HG03565 (cell line): ENCODE data around the gene EIF3M.
A peak's percentile ranks its signal among the peaks of the same experiment; 100 is the strongest.

Experiments used
- ATAC-seq: cut with Tn5 transposase; IDR thresholded peaks from one replicate; pipeline ENCODE4 v1.9.1; 2021; ENCODE audit warnings: mild to moderate bottlenecking, moderate library complexity; ENCODE audit not compliant: unreplicated experiment

The EIF3M gene

DNA sequence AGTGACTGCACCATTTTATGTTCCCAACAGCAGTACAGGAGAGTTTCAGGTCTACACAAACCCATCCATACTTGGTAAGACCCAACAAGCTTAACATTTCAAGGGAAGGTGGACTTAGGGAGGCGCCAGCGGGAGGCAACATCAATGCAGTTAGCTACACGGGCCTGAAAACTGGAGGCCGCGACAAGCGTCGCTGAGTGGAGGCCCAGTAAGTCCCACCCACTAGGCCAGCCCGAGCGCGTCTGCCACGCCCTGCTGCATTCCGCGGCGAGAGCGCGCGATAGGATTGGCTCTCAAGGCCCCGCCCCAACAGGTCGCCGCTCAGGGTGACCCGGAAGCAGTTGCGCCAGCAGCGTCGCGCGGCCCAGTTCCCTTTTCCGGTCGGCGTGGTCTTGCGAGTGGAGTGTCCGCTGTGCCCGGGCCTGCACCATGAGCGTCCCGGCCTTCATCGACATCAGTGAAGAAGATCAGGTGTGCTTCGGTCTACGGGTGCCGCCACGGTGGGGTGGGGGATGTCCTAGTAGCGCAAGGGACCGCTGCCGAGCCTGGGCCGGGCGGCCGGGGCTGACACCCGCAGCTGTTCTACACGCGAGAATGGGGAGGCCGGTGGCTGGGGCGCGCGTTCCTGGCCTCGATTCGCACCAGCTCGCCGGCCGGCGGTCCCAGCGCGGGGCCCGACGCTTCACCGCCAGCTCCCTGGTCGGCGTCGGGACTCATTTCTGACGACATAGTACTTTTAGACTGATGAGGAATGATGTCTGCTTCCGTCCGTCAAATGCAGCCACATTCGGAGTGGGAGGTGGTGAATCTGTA, at the start of gene EIF3M:
Gene EIF3M, plus strand, starts transcription at position 373 of the 813 bp plus-strand sequence. Its CDS starts 57 bp downstream, at position 430.
- ATAC-seq = peak; percentile 96

GRCh38 chr11:32538804-32539203, 44.8 kb upstream of the EIF3M start:
- no peak for ATAC-seq

- no peak for ATAC-seq
These were observed 33.9 kb upstream of the EIF3M start for GRCh38 chr11:32549611-32550187.

DNA sequence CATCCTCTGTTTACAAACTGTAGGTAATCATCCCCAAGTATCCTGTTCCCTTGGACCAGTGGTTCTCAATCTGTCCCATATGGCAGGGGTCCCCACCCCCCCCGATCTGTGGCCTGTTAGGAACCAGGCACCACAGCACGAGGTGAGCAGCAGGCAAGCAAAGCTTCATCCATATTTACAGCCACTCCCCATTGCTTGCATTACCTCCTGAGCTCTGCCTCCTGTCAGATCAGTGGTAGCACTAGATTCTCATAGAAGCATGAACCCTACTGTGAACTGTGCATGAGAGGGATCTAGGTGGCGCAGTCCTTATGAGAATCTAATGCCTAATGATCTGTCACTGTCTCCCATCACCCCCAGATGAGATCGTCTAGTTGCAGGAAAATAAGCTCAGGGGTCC, 33.4 kb upstream of the EIF3M start:
- no peak for ATAC-seq

- ATAC-seq = no peak
These were observed 28.5 kb upstream of the EIF3M start for GRCh38 chr11:32555091-32555490.

- ATAC-seq = no peak
These were observed 27.7 kb upstream of the EIF3M start for GRCh38 chr11:32555895-32556294.

DNA sequence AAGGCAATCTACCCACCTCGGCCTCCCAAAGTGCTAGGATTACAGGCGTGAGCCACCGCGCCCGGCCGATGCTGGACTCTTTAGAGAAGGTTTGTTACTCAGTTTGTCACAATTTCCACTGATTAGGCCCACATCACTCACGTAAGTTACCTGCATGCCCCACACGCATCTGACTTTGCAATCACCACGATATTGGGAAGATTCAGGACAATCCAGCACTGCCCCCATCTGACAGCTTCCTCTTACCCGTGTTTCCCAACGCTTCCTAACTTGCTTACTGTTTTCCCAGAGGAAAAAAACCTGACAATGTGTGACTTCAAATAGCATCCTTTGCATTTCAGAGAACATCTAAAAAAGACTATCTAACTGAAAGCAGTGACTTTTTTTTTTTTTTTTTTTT, 21.8 kb upstream of the EIF3M start:
- ATAC-seq = no peak

DNA sequence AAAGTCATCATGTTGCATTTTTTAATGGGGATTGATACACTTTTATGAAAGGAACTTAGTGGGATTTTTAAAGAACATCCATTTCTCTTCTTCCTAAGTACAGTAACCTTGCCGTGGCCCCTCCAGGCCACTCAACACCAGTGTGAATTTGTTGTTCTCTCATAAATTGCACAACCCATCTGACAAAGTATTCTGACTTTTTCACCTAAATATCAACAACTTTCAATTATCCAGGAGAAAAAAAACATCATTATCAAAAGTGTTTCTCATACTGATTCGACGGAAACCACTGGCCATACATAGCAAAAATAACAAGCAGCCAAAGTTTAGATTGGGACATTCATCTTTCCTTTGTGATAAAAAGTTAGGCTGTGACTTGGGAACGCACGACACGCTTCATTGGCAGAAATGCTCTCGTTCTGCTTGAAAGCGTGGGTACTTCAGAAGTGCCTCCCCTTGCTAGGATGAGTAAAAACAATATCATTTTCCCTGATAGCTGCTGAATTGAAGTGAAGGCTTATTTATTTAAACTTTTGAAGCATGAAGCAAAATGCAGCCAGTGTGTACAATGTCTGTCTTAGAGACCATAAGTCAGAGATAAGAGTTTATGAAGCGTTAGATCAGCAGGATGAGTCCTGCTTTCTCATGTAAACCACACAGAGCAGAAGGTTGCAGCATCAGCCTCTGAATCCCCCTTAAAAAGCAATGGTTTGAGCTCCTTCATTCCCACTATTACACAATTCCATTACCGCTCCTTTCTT, 20.6 kb upstream of the EIF3M start:
- no peak for ATAC-seq

GRCh38 chr11:32563600-32563959, 20.1 kb upstream of the EIF3M start:
- ATAC-seq = no peak

- ATAC-seq = no peak
These were observed 17.1 kb upstream of the EIF3M start for GRCh38 chr11:32566517-32566916.

DNA sequence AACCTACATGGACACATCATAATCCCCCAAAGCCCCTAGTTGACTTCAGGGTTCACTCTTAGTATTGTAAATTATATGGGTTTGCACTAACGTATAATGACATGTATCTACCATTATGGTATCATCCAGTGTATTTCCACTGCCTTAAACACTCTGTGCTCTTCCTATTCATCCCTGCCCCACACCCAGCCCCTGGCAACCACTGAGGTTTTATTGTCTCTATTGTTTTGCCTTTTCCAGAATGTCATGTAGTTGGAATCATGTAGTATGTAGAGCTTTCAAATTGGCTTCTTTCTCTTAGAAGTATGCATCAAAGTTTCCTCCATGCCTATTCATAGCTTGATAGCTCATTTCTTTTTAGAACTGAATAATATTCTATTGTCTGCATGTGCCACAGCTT, 16.5 kb upstream of the EIF3M start:
- ATAC-seq = no peak

DNA sequence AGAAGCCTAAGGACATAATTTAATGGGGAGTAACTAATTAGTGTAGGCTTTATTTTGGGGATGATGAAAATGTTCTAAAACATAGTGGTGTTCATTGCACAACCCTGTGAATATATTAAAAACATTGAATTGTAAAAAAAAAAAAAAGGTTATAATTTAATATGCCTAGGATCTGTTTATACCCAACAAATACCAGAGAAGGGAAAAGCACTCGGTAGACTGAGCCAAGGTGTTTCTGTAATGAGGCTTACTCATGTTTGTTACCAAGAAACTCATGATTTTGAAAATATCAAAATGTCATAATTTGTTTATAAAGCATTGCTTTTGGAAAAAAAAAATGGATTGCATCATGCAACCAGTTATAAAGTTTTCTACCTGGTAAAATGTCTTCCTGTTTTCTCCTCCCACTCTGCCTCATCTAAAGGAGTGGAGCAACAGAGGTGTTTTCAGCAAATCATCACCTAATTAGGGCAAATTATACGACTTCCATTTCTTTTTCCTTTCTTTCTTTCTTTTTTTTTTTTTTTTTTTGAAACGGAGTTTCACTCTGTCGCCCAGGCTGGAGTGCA, 14.2 kb upstream of the EIF3M start:
- no peak for ATAC-seq

DNA sequence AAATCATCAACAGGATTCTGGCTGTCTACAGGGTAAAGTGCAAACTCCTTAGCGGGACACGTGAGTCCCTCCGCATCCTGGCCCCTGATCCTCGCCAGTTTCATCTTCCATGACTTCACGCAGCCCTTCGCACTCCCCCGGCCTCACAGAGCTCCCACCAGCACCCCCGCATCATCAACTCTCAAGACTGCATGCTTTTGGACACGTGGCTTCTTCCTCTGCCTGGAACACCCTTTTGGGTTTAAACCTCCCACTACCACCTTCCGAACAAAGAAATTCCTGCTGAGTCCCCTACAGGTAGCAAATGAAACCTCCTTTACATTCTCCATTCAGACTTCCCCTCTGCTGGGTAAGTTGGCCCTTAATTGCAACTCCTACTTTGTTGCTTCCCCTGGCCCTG, 12.6 kb upstream of the EIF3M start:
- no peak for ATAC-seq

DNA sequence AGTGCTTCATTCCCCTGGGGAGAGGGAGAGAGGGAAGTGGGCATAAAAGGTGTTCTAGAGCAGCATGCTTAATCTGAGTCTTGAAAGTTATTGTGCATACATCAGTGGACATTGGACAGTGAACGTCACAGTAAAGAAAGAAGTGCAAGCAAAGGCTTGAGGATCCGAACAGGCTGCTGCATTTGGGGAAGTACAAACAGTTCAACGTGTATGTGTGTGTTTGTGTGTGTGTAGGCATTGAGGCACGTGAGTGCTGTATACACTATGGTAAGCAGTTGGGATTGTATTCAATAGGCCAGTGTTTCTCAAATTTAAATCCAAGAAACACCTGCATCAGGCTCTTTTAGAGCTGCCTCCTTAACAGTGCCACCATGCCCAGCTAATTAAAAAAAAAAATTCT, 10.4 kb upstream of the EIF3M start:
- no peak for ATAC-seq

- no peak for ATAC-seq
These were observed 9.2 kb upstream of the EIF3M start for GRCh38 chr11:32574421-32574820.

- no peak for ATAC-seq
These were observed 8.6 kb upstream of the EIF3M start for GRCh38 chr11:32575070-32575469.

- ATAC-seq = no peak
These were observed 7.2 kb upstream of the EIF3M start for GRCh38 chr11:32576456-32576855.

- no peak for ATAC-seq
These were observed 2.7 kb upstream of the EIF3M start for GRCh38 chr11:32580967-32581366.

DNA sequence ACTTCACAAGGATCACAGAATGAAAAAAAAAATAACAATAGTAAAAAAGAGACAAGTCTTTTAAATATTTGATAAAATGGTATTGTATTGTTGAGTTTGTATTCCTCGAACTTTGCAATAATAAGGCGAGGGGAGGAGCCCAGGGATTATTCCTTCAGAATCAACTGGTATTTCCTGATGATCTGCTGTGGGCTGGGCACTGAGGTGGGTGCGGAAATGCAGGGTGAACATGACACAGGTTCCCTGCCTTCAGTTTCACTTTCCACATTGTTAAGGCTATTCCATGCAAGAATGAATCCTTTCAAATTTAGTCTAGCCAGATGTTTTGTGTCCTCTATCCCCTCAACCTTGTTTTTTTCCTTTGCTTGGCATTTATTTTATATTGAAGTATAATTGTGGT, 2.1 kb upstream of the EIF3M start:
- no peak for ATAC-seq

- no peak for ATAC-seq
These were observed 1.3 kb downstream of the EIF3M start for GRCh38 chr11:32584921-32585320.

DNA sequence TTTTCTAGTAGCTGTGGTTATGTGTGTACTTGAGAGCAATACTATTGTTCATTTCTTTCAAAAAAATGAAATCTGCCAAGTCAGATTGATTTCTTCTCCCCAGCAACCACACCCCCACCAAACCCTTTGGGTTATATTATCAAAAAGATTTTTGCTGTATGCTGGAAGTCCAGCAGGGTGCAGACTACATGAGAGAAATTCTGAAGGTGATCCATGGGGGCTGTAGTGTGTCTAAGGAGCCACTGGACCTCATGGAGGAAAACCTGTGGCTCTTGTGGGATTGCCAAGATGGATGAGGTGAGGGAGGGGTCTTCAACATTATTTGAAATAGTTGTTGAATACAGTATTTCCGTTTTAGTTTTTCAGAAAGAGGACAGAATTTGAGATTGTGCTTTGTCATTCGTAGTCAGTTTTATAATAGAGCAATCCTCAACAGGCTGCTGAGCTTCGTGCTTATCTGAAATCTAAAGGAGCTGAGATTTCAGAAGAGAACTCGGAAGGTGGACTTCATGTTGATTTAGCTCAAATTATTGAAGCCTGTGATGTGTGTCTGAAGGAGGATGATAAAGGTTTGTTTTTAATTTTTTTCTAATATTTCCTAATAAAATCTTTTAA, 3.1 kb downstream of the EIF3M start:
- no peak for ATAC-seq
